Measurements from ENCODE around the gene WDR4. TPM values are rescaled to one million over a fixed set of nuclear protein-coding genes. Genes with fewer than 3 reads are reported as not detected.
"Not testable (repeated sequence)": the region's sequence is repeated elsewhere in the genome, so short reads cannot be mapped to it uniquely, and the experiment has no call there.

WDR4 gene
- total and polyA plus RNA-seq, 9 of the 15 experiments (the other 6 are each of a cell fraction or from before 2014, with no cell fraction given): 5.4 to 95.4 (median 32.1) TPM

GRCh38 chr21:42806509-42807140 lies 72.7 kb downstream of the WDR4 start (continued):
- TF ChIP-seq FOXP4 (CRISPR knock-in tag; IDR thresholded peaks at IDR 0.05; ENCODE audit: borderline replicate concordance) (no peak), GMEB1 (CRISPR knock-in tag; IDR thresholded peaks at IDR 0.05) (no peak), NR2C1 (IDR thresholded peaks at IDR 0.05) (no peak), NR2C1 (tag; IDR thresholded peaks at IDR 0.05) (no peak), ZNF785 (CRISPR knock-in tag; IDR thresholded peaks at IDR 0.05) (no peak), HOXB6 (CRISPR knock-in tag; IDR thresholded peaks at IDR 0.05; ENCODE audit: borderline replicate concordance) (no peak), GABPA (tag; conservative IDR thresholded peaks at IDR 0.05; ENCODE audit: low read depth) (no peak)

GRCh38 chr21:42801616-42802015 lies 77.7 kb downstream of the WDR4 start:
- POLR2A ChIA-PET: interaction anchor here (0.6 to 1.7 kb wide), 2 partner anchors 10 to 32 kb away, joined by 3 read pairs; no protein-coding TSS in a partner anchor
- ATAC-seq; BruUV-seq (replicated peaks); CTCF ChIA-PET (ENCODE audit: low intra/inter-chr PET ratio); in situ Hi-C loops (cut with MboI); H3K9me1 ChIP-seq (ENCODE audit: control insufficient read depth, insufficient read depth, low read length); H3K27ac ChIP-seq (ENCODE audit: extremely low read depth, low read depth, low read length); H3K4me1 ChIP-seq (replicated peaks in 1 of 2; ENCODE audit: control insufficient read depth in 2 of 2, insufficient read depth in 2 of 2, low read length in 2 of 2); H3K4me3 ChIP-seq; H4K20me1 ChIP-seq (replicated peaks; ENCODE audit: control insufficient read depth, insufficient read depth, low read length); H3K9ac ChIP-seq (ENCODE audit: insufficient read depth in 1 of 2, low read depth in 2 of 2, low read length in 2 of 2); H3K79me2 ChIP-seq (ENCODE audit: control insufficient read depth, insufficient read depth, low read length); FAIRE-seq; H2AFZ ChIP-seq (ENCODE audit: low read depth, low read length); DNase-seq (ENCODE audit: extremely low read depth in 1 of 4, low spot score in 3 of 4); H3K9me3 ChIP-seq (replicated peaks; ENCODE audit: control insufficient read depth, insufficient read depth, low read depth, low read length); H3K4me2 ChIP-seq (ENCODE audit: insufficient read depth, low read length); H3K36me3 ChIP-seq (ENCODE audit: control insufficient read depth, insufficient read depth, low read length); intact Hi-C loops (cut with micrococcal nuclease): not testable (repeated sequence)
- peaks cover 29 to 38% of the 10 kb centered on the region in 2 experiments for H3K27me3 ChIP-seq (ENCODE audit: control insufficient read depth in 2 of 2, insufficient read depth in 2 of 2, low read length in 2 of 2)
- 6% methylated on average over 6 of the region's 6 CpGs for WGBS (ENCODE audit: insufficient coverage, low coverage, missing lambda C conversion rate)
